Measurements from ENCODE around the gene SLAMF9.

The SLAMF9 gene

DNA sequence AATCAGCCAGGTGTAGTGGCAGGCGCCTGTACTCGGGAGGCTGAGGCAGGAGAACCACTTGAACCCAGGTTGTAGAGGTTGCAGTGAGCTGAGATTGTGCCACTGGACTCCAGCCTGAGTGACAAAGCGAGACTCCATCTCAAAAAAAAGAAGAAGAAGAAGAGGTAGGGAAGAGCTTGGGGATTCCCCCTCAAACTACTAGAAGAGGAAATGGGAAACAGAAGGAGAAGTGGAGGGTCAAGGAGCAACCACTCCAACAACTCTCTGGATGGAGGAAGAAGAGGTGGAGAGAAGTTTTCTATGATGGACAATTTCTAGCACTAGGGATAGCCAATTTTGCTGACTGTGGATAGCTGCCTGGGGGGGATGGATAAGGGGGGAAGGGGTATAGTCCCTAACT is 14.9 kb upstream of the SLAMF9 start:
- TF ChIP-seq, protein P1, sequence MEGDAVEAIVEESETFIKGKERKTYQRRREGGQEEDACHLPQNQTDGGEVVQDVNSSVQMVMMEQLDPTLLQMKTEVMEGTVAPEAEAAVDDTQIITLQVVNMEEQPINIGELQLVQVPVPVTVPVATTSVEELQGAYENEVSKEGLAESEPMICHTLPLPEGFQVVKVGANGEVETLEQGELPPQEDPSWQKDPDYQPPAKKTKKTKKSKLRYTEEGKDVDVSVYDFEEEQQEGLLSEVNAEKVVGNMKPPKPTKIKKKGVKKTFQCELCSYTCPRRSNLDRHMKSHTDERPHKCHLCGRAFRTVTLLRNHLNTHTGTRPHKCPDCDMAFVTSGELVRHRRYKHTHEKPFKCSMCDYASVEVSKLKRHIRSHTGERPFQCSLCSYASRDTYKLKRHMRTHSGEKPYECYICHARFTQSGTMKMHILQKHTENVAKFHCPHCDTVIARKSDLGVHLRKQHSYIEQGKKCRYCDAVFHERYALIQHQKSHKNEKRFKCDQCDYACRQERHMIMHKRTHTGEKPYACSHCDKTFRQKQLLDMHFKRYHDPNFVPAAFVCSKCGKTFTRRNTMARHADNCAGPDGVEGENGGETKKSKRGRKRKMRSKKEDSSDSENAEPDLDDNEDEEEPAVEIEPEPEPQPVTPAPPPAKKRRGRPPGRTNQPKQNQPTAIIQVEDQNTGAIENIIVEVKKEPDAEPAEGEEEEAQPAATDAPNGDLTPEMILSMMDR (IDR thresholded peaks at IDR 0.05; ENCODE audit: low read depth, low read length) = no peak
- no peak overlapping the region for H3K4me3 ChIP-seq (ENCODE audit: low read depth, low read length)

DNA sequence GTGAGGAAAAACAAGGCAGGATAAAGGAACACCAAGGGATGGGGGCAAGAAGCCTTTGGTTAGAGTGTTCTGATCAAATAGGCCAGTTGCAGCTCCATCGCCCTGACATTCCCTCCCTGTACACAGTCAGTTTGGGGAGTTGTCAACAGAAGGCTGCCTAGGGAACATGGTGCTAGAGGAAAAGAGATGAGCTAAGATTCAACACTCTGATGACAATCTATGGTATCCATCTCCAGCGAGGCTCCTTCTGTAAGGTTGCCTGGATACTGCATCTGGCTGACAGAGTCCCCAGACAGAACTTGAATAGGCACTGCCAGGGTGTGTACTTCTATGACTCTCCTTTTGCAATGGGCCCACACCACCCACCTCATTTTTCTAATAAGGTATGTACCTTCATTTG is 11.2 kb upstream of the SLAMF9 start:
- no peak overlapping the region for H3K4me3 ChIP-seq (ENCODE audit: low read depth, low read length)
- TF ChIP-seq, protein P1 (IDR thresholded peaks at IDR 0.05; ENCODE audit: low read depth, low read length) = no peak

GRCh38 chr1:159964144-159964543 is 10.1 kb upstream of the SLAMF9 start:
- H3K4me3 ChIP-seq (ENCODE audit: low read depth, low read length) = no peak overlapping the region
- TF ChIP-seq, protein P1 (IDR thresholded peaks at IDR 0.05; ENCODE audit: low read depth, low read length) = no peak

DNA sequence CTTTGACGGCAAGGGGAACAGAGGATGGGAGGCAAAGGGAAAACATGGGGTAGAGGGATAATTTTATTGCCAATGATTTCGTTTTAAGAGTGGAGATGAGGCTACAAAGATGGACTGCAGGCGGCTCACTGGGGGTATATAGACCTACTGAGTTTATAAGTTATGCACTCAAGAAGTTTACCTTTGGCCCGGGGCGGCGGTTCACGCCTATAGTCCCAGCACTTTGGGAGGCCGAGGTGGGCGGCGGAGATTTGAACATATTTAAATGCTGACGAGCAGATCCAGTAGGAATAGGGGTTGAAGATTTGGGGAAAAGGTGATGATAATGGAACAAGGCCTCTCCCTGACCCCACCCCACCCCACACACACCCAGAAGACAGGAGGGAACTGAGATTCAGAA is 8.1 kb upstream of the SLAMF9 start:
- TF ChIP-seq, protein P1 (IDR thresholded peaks at IDR 0.05; ENCODE audit: low read depth, low read length) = no peak
- no peak overlapping the region for H3K4me3 ChIP-seq (ENCODE audit: low read depth, low read length)

GRCh38 chr1:159961636-159962035 is 7.6 kb upstream of the SLAMF9 start:
- no peak overlapping the region for H3K4me3 ChIP-seq (ENCODE audit: low read depth, low read length)
- TF ChIP-seq, protein P1 (IDR thresholded peaks at IDR 0.05; ENCODE audit: low read depth, low read length) = no peak

GRCh38 chr1:159960721-159961381 is 6.8 kb upstream of the SLAMF9 start:
- TF ChIP-seq, protein P1 (IDR thresholded peaks at IDR 0.05; ENCODE audit: low read depth, low read length) = no peak
- H3K4me3 ChIP-seq (ENCODE audit: low read depth, low read length) = no peak overlapping the region

DNA sequence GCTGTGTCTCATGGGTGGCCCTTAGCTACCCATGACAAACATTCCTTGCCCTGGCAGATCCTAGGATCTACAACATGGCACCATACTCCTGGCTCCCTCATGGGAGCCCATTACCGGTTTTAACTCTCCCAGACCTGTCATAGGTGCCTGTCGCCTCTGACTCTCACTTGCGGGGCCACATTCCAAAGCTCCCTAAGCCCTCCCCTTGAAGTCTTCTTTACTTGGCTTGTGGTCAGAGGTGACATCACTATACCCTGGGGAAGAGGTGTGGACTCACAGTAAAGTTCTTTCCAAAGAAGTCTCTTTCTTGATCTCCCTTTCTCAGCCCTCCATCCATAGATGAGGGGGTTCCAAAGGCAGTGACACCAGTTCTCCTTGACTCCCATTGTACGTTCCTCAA is 5.4 kb upstream of the SLAMF9 start:
- TF ChIP-seq, protein P1 (IDR thresholded peaks at IDR 0.05; ENCODE audit: low read depth, low read length) = no peak
- H3K4me3 ChIP-seq (ENCODE audit: low read depth, low read length) = no peak overlapping the region
